ENCODE data around the gene ARRDC2. TPM values are rescaled to one million over a fixed set of nuclear protein-coding genes. Genes with fewer than 3 reads are reported as not detected.
A peak's percentile ranks its signal among the peaks of the same experiment; 100 is the strongest.

Gene ARRDC2
- total and polyA plus RNA-seq, 2 of the 13 experiments (the other 11 are each of a cell fraction or from before 2014, with no cell fraction given), result 2.1 to 3.4 TPM

- TF ChIP-seq ZNF687 (CRISPR knock-in tag; IDR thresholded peaks at IDR 0.05), result peak; percentile 75
- TF ChIP-seq ZFP91 (CRISPR knock-in tag; IDR thresholded peaks at IDR 0.05; ENCODE audit: borderline replicate concordance), result peak; percentile 74
- no peak for TF ChIP-seq ZNF24 (IDR thresholded peaks at IDR 0.05)
- TF ChIP-seq CBX5 (CRISPR knock-in tag; IDR thresholded peaks at IDR 0.05; ENCODE audit: borderline replicate concordance), result 0 out of 2 replicates have a peak, but pooled peaks have one; percentile 79
- TF ChIP-seq, protein P1, sequence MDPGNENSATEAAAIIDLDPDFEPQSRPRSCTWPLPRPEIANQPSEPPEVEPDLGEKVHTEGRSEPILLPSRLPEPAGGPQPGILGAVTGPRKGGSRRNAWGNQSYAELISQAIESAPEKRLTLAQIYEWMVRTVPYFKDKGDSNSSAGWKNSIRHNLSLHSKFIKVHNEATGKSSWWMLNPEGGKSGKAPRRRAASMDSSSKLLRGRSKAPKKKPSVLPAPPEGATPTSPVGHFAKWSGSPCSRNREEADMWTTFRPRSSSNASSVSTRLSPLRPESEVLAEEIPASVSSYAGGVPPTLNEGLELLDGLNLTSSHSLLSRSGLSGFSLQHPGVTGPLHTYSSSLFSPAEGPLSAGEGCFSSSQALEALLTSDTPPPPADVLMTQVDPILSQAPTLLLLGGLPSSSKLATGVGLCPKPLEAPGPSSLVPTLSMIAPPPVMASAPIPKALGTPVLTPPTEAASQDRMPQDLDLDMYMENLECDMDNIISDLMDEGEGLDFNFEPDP (CRISPR knock-in tag; conservative IDR thresholded peaks at IDR 0.05), result no peak
- TF ChIP-seq, protein P2, sequence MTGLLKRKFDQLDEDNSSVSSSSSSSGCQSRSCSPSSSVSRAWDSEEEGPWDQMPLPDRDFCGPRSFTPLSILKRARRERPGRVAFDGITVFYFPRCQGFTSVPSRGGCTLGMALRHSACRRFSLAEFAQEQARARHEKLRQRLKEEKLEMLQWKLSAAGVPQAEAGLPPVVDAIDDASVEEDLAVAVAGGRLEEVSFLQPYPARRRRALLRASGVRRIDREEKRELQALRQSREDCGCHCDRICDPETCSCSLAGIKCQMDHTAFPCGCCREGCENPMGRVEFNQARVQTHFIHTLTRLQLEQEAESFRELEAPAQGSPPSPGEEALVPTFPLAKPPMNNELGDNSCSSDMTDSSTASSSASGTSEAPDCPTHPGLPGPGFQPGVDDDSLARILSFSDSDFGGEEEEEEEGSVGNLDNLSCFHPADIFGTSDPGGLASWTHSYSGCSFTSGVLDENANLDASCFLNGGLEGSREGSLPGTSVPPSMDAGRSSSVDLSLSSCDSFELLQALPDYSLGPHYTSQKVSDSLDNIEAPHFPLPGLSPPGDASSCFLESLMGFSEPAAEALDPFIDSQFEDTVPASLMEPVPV (CRISPR knock-in tag; IDR thresholded peaks at IDR 0.05), result no peak
- peak; percentile 29; the same call in 1 of the 2 replicates for TF ChIP-seq MEIS1 (CRISPR knock-in tag; IDR thresholded peaks at IDR 0.05; ENCODE audit: borderline replicate concordance)
- 0 out of 2 replicates have a peak, but pooled peaks have one; percentile 4 for TF ChIP-seq PCBP1 (IDR thresholded peaks at IDR 0.05; ENCODE audit: borderline replicate concordance, low read depth, low read length)
- TF ChIP-seq ZNF788 (CRISPR knock-in tag; IDR thresholded peaks at IDR 0.05; ENCODE audit: borderline replicate concordance), result peak; percentile 40; the same call in 1 of the 2 replicates
- no peak for TF ChIP-seq RCOR2 (CRISPR knock-in tag; IDR thresholded peaks at IDR 0.05)
- TF ChIP-seq, protein P3, sequence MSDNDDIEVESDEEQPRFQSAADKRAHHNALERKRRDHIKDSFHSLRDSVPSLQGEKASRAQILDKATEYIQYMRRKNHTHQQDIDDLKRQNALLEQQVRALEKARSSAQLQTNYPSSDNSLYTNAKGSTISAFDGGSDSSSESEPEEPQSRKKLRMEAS (IDR thresholded peaks at IDR 0.05), result peak; percentile 68
- TF ChIP-seq ZNF747 (CRISPR knock-in tag; IDR thresholded peaks at IDR 0.05; ENCODE audit: borderline replicate concordance), result no peak
- no peak for TF ChIP-seq GFI1 (CRISPR knock-in tag; IDR thresholded peaks at IDR 0.05; ENCODE audit: borderline replicate concordance)
- TF ChIP-seq ARNTL (CRISPR knock-in tag; IDR thresholded peaks at IDR 0.05), result 0 out of 2 replicates have a peak, but pooled peaks have one; percentile 46
- peak; percentile 53; the same call in 1 of the 2 replicates for TF ChIP-seq ELF3 (CRISPR knock-in tag; IDR thresholded peaks at IDR 0.05)
- no peak for TF ChIP-seq NCOA1 (CRISPR knock-in tag; IDR thresholded peaks at IDR 0.05)
- TF ChIP-seq, protein P4, sequence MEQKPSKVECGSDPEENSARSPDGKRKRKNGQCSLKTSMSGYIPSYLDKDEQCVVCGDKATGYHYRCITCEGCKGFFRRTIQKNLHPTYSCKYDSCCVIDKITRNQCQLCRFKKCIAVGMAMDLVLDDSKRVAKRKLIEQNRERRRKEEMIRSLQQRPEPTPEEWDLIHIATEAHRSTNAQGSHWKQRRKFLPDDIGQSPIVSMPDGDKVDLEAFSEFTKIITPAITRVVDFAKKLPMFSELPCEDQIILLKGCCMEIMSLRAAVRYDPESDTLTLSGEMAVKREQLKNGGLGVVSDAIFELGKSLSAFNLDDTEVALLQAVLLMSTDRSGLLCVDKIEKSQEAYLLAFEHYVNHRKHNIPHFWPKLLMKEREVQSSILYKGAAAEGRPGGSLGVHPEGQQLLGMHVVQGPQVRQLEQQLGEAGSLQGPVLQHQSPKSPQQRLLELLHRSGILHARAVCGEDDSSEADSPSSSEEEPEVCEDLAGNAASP (CRISPR knock-in tag; IDR thresholded peaks at IDR 0.05; ENCODE audit: borderline replicate concordance), result peak; percentile 27; the same call in 1 of the 2 replicates
These were observed 690 bp upstream of the ARRDC2 start (continued) for GRCh38 chr19:18007044-18007916.
